Keratinocyte (primary cell): ENCODE measurements around the gene VAV2. TPM values are rescaled to one million over a fixed set of nuclear protein-coding genes. Genes with fewer than 3 reads are reported as not detected.

ENCODE experiments used
- DNase-seq: peaks from one replicate; pipeline ENCODE4 v3.0.0-alpha.2; 2011; ENCODE audit warnings: low read depth, missing footprints, low spot score
- FAIRE-seq: peaks from 2 replicates; lab custom pipeline; 2011; peaks lifted over from hg19 to GRCh38; lab: Jason Lieb, UNC
- H2AFZ ChIP-seq: 2 replicates; pipeline ENCODE4 v1.6.0; 2012; ENCODE audit warnings: low read length, control low read depth, inconsistent platforms; ENCODE audit not compliant: control insufficient read depth
- H3K27ac ChIP-seq: 2 replicates; pipeline ENCODE4 v1.5.1; 2011; ENCODE audit warnings: low read length; ENCODE audit not compliant: control insufficient read depth, insufficient read depth
- H3K27me3 ChIP-seq: 3 replicates; pipeline ENCODE4 v1.6.0; 2011; ENCODE audit warnings: low read length; ENCODE audit not compliant: control insufficient read depth, insufficient read depth; ENCODE audit errors: extremely low read depth
- H3K36me3 ChIP-seq, 2 experiments: 2 replicates in 1 of 2; 3 replicates in 1 of 2; pipeline ENCODE4 v1.5.1; 2011; ENCODE audit warnings: low read length in 2 of 2, mild to moderate bottlenecking in 1 of 2; ENCODE audit not compliant: control insufficient read depth in 2 of 2, insufficient read depth in 2 of 2; ENCODE audit errors: extremely low read depth in 1 of 2
- H3K4me1 ChIP-seq: 3 replicates; pipeline ENCODE4 v1.5.1; 2011; ENCODE audit warnings: low read length; ENCODE audit not compliant: control insufficient read depth, insufficient read depth; ENCODE audit errors: extremely low read depth
- H3K4me2 ChIP-seq: 3 replicates; pipeline ENCODE4 v1.6.0; 2011; ENCODE audit warnings: low read depth, low read length; ENCODE audit not compliant: control insufficient read depth, insufficient read depth; ENCODE audit errors: extremely low read depth
- H3K4me3 ChIP-seq, 3 experiments: fragments of 200-600 bp in 1 of 3; sonication (generic) in 1 of 3; 2 replicates in 2 of 3; 3 replicates in 1 of 3; pipeline ENCODE4 v1.5.1; 2011 to 2016; ENCODE audit warnings: low read length in 3 of 3, mild to moderate bottlenecking in 3 of 3, control low read depth in 2 of 3, inconsistent platforms in 1 of 3, low read depth in 1 of 3, mixed read lengths in 1 of 3, mixed run types in 1 of 3, moderate library complexity in 1 of 3; ENCODE audit not compliant: control insufficient read depth in 2 of 3, insufficient read depth in 2 of 3; ENCODE audit errors: extremely low read depth in 1 of 3
- H3K79me2 ChIP-seq: 2 replicates; pipeline ENCODE4 v1.6.0; 2012; ENCODE audit warnings: low read length; ENCODE audit not compliant: control insufficient read depth, insufficient read depth
- H3K9ac ChIP-seq: 3 replicates; pipeline ENCODE4 v1.6.0; 2011; ENCODE audit warnings: low read length; ENCODE audit not compliant: control insufficient read depth, insufficient read depth; ENCODE audit errors: extremely low read depth
- H3K9me1 ChIP-seq: 3 replicates; pipeline ENCODE4 v1.6.0; 2011; ENCODE audit warnings: low read length; ENCODE audit not compliant: control insufficient read depth, insufficient read depth; ENCODE audit errors: extremely low read depth
- H3K9me3 ChIP-seq: 2 replicates; pipeline ENCODE4 v1.5.1; 2012; ENCODE audit warnings: low read depth, low read length; ENCODE audit not compliant: control insufficient read depth
- H4K20me1 ChIP-seq: 3 replicates; pipeline ENCODE4 v1.6.0; 2011; ENCODE audit warnings: low read length; ENCODE audit not compliant: control insufficient read depth, insufficient read depth; ENCODE audit errors: extremely low read depth
- CTCF ChIP-seq, 3 experiments: IDR thresholded peaks in 1 of 3; conservative IDR thresholded peaks in 1 of 3; optimal IDR thresholded peaks in 1 of 3; 2 replicates in 2 of 3; 3 replicates in 1 of 3; pipeline versions ENCODE3 to v1.5.1; 2011; ENCODE audit warnings: low read length in 3 of 3, mild to moderate bottlenecking in 3 of 3, moderate library complexity in 2 of 3, control low read depth in 1 of 3, inconsistent platforms in 1 of 3; ENCODE audit not compliant: insufficient read depth in 2 of 3; ENCODE audit errors: extremely low read depth in 1 of 3
- EZH2 ChIP-seq: IDR thresholded peaks from one replicate; pipeline ENCODE4 v1.6.1; 2012; ENCODE audit warnings: inconsistent platforms, mild to moderate bottlenecking, low read length, moderate library complexity
- dilution Hi-C: fragments of 300-500 bp; cut with MboI; formaldehyde crosslinking; loops from one replicate; pipeline ENCODE4 v1.7.0; 2020; ENCODE audit warnings: low sequenced_read_pairs; ENCODE audit not compliant: extremely low pct_ligation_motif_present
- polyA plus RNA-seq, 5 experiments: library from polyadenylated mRNA; depleted of rRNA in 3 of 5; stranded (reverse) in 3 of 5; stranded (forward) in 1 of 5; unstranded in 1 of 5; fragments of >200 nt; gene quantifications; 1 replicate in 1 of 5; 2 replicates in 3 of 5; 3 replicates in 1 of 5; pipeline versions ENCODE4 v1.2.1 to v1.2.3, GENCODE V29; 2011 to 2012; ENCODE audit warnings: missing spikeins in 2 of 5, low read depth in 1 of 5, low replicate concordance in 1 of 5

VAV2 gene
- polyA plus RNA-seq, 1 donor (not counting 4 experiments of a cell fraction or from before 2014, with no cell fraction given), result 16.4 TPM

GRCh38 chr9:133716564-133717112 lies 275.5 kb downstream of the VAV2 start:
- TF ChIP-seq CTCF (optimal IDR thresholded peaks at IDR 0.05 in 1 of 3, IDR thresholded peaks at IDR 0.05 in 1 of 3, conservative IDR thresholded peaks at IDR 0.05 in 1 of 3; ENCODE audit: extremely low read depth in 1 of 3, insufficient read depth in 2 of 3, low read length in 3 of 3) (no peak), EZH2 (no peak)
- DNase-seq (no peak), FAIRE-seq (no peak)
- H3K4me3 ChIP-seq, result no peak overlapping the region
- no peaks in the 10 kb centered on the region for H3K9me1 ChIP-seq
- H3K27ac ChIP-seq, result no peak overlapping the region
- no peak overlapping the region for H3K9ac ChIP-seq
- H3K4me1 ChIP-seq, result no peaks in the 10 kb centered on the region
- no peak overlapping the region for H2AFZ ChIP-seq
- no peaks in the 10 kb centered on the region for H3K36me3 ChIP-seq
- H3K27me3 ChIP-seq, result peaks cover 15% of the 10 kb centered on the region
- dilution Hi-C loops, result no loop called here
- H3K4me2 ChIP-seq, result no peak overlapping the region
- no peaks in the 10 kb centered on the region for H3K9me3 ChIP-seq
- no peaks in the 10 kb centered on the region for H4K20me1 ChIP-seq
- no peaks in the 10 kb centered on the region for H3K79me2 ChIP-seq

DNA sequence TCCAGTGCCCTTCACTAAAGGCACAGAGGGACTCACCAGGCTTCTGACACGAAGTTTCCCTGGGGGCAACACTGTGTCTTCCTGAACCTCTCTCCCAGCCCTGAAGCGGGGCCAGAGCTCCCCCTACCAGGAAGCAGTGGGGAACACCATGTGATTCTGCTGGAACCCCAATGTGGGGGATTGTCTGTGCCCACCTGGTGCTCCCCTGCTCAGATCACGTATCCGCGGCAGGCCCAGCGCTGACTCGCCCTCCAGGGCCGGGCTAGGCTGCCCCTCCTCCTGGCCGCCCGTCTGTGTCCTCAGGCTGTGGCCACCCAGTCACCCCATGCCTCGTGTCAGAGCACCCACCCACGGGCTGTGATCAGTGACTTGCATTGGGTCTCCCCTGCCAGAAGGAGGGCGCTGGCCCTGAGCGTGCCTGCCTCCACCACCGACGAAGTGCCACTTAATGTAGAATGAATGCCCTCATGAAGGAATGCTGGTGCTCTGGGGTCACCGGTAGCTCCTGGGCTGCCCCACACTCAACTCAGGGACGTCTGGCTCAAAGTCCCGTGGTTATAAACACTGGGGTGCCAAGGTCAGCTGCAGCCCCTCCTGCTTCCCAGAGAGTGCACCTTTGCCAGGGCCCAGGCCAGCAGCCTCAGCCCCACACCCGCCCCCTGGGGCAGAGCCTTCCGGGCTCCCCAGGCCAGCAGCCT lies 276.1 kb downstream of the VAV2 start:
- Histone ChIP-seq H3K9me3 (no peaks in the 10 kb centered on the region), H3K79me2 (no peaks in the 10 kb centered on the region), H3K36me3 (no peaks in the 10 kb centered on the region), H3K9me1 (no peaks in the 10 kb centered on the region), H2AFZ (no peak overlapping the region), H4K20me1 (no peaks in the 10 kb centered on the region), H3K4me2 (no peak overlapping the region), H3K27me3 (peaks cover 15% of the 10 kb centered on the region), H3K27ac (no peak overlapping the region), H3K9ac (no peak overlapping the region), H3K4me3 (no peak overlapping the region), H3K4me1 (no peaks in the 10 kb centered on the region)
- no peak for DNase-seq
- TF ChIP-seq EZH2, result no peak
- TF ChIP-seq CTCF (optimal IDR thresholded peaks at IDR 0.05 in 1 of 3, IDR thresholded peaks at IDR 0.05 in 1 of 3, conservative IDR thresholded peaks at IDR 0.05 in 1 of 3; ENCODE audit: extremely low read depth in 1 of 3, insufficient read depth in 2 of 3, low read length in 3 of 3), result peak in 2 of 3 experiments; percentile 25 to 39
- dilution Hi-C loops, result no loop called here
- no peak for FAIRE-seq
